Adrenal gland (tissue), 12 donors: ENCODE data around the gene CHD2. TPM values are rescaled to one million over a fixed set of nuclear protein-coding genes. Genes with fewer than 3 reads are reported as not detected.

ENCODE experiments used
- DNase-seq, 7 donors: peaks; one replicate each; pipeline ENCODE4 v3.0.0-alpha.2; 2019 to 2020
- H3K27ac ChIP-seq, 5 donors: fragments of 200-600 bp; sonication (generic) in 4 of 5; 1 replicate in 3 of 5; 2 replicates in 2 of 5; pipeline versions ENCODE4 v1.5.1 to v1.8.0; 2016 to 2020; ENCODE audit warnings: mild to moderate bottlenecking in 1 of 5
- H3K27me3 ChIP-seq: fragments of 200-600 bp; 2 replicates; pipeline ENCODE4 v1.8.0; 2021
- H3K36me3 ChIP-seq, 2 donors: fragments of 200-600 bp; replicated peaks in 1 of 2; 1 replicate in 1 of 2; 2 replicates in 1 of 2; pipeline versions ENCODE4 v1.5.1 to v1.8.0; 2018 to 2022
- H3K4me1 ChIP-seq, 2 donors: fragments of 200-600 bp; replicated peaks in 1 of 2; 1 replicate in 1 of 2; 2 replicates in 1 of 2; pipeline versions ENCODE4 v1.5.1 to v1.8.0; 2018 to 2021
- H3K4me3 ChIP-seq, 4 donors: fragments of 200-600 bp; sonication (generic) in 3 of 4; one replicate each; pipeline ENCODE4 v1.5.1; 2016 to 2018
- H3K9me3 ChIP-seq, 3 donors: fragments of 200-600 bp; sonication (generic) in 1 of 3; replicated peaks in 1 of 3; 1 replicate in 2 of 3; 2 replicates in 1 of 3; pipeline versions ENCODE4 v1.5.1 to v1.8.0; 2016 to 2021
- CTCF ChIP-seq, 6 experiments: fragments of 450-650 bp in 4 of 6; fragments of 200-600 bp in 2 of 6; sonication (generic) in 1 of 6; IDR thresholded peaks; 1 replicate in 5 of 6; 2 replicates in 1 of 6; pipeline versions ENCODE4 v1.5.1 to v1.8.0; 2016 to 2021; ENCODE audit warnings: antibody characterized with exemption in 6 of 6, mild to moderate bottlenecking in 2 of 6, moderate library complexity in 1 of 6
- POLR2A ChIP-seq, 2 donors: fragments of 450-650 bp; IDR thresholded peaks; one replicate each; pipeline ENCODE4 v1.6.1; 2017; ENCODE audit warnings: antibody characterized with exemption in 2 of 2, mild to moderate bottlenecking in 2 of 2, moderate library complexity in 1 of 2
- WGBS, 4 donors: extraction: QIAGEN DNeasy Blood & Tissue Kit in 2 of 4; methylation state at CpG; one replicate each; pipeline versions ENCODE4 v1.1.5 to v1.1.7; 2013 to 2017; 5-methylcytosine and 5-hydroxymethylcytosine counted together
- intact Hi-C, 2 donors: fragments of 100-400 bp; cut with DNase I; formaldehyde crosslinking; loops; one replicate each; pipeline versions ENCODE4 v1.14.1 to v1.15.0; 2022 to 2023
- polyA plus RNA-seq, 3 donors: library from polyadenylated mRNA; stranded (reverse); fragments of 200-250 nt in 2 of 3; fragments of 350-450 nt in 1 of 3; fragmentation: Illumina TruSeq in 1 of 3; extraction: RNeasy Lipid Tissue Mini Kit (QIAGEN cat#74804) in 1 of 3; gene quantifications; one replicate each; pipeline ENCODE4 v1.2.3, GENCODE V29; 2013 to 2014
- total RNA-seq, 9 donors: library from RNA; depleted of rRNA in 4 of 9; stranded (reverse); fragments of >200 nt in 4 of 9; fragments of 120-200 nt in 1 of 9; fragmentation: NEBNext Ultra II Directional in 1 of 9; extraction: Animal tissue kit (Norgen Biotek cat#: 25700) in 1 of 9; gene quantifications; one replicate each; pipeline versions ENCODE4 v1.1.0 to v1.2.4, GENCODE V29; 2013 to 2023
- donor health status: healthy with polysubstance abuse.
- donor health status: Bipolar disorder and iron deficiency.
- donor health status: DM: yes; HTN: yes; CAD: no.
- donor health status: DM: no; HTN: no; CAD: no.
- donor health status: DM: no; HTN: no; CAD: no.
- donor health status: DM: yes; HTN: yes; CAD: no.

The CHD2 gene
- total and polyA plus RNA-seq, 12 donors, result 40.1 to 115 (median 70.9) TPM

GRCh38 chr15:93043621-93044300 is 143.6 kb downstream of the CHD2 start:
- no peak for DNase-seq
- no peak overlapping the region for H3K4me3 ChIP-seq
- no peak overlapping the region for H3K27ac ChIP-seq
- H3K27me3 ChIP-seq, result no peaks in the 10 kb centered on the region
- intact Hi-C loops, result no loop called here
- 42 to 55% (median 50%) methylated on average over 9 to 12 of the region's 12 CpGs for WGBS, 4 donors
- no peaks in the 10 kb centered on the region for H3K4me1 ChIP-seq
- TF ChIP-seq CTCF (IDR thresholded peaks at IDR 0.05), result no peak
- no peak for TF ChIP-seq POLR2A (IDR thresholded peaks at IDR 0.05)
- H3K36me3 ChIP-seq, result no peaks in the 10 kb centered on the region
- no peaks in the 10 kb centered on the region for H3K9me3 ChIP-seq

DNA sequence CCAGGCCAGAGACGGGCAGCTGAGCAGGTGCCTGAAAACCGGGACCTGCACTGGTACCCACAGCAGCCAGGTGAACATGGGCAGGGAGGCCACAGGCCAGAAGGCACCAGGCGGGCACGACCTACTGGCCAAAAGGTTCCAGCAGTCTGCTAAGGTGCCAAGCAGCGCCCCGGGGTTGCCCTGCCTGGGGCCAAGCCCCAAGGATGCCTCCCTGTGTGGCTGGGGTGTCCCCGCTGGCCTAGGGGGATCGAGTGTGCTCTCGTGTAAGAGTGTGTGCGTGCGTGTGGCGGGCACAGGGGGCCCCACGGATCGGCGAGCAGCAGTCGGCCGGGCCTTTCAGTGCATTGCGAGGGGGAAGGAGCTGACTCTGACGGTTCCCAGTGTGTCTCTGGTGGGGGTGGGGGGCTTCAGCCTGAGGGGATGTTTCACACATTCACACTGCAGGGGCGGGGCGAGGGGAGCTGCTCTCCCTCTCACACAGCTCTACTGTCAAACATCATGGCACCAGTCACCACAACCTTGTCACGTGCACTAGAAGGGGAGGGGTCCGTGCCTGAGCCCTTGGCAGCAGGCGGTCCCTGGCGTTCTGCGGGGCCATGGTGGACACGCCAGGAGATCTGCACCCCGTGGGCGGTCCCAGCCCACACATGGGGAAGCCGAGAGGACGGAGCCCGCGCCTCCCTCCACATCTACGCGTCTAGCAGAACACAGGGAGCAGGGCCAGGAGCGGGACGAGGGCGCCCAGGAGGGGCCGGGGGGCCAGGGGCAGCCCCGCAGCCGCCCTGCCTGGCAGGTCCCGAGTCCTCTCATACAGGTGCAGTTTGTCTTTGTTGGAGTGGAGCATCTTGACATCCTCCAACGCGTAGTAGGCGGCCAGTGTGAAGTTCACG is 144.4 kb downstream of the CHD2 start:
- H3K27ac ChIP-seq, result no peak overlapping the region
- no peaks in the 10 kb centered on the region for H3K9me3 ChIP-seq
- no peak for TF ChIP-seq POLR2A (IDR thresholded peaks at IDR 0.05)
- no peak for TF ChIP-seq CTCF (IDR thresholded peaks at IDR 0.05)
- no peak for DNase-seq
- no peaks in the 10 kb centered on the region for H3K27me3 ChIP-seq
- no peaks in the 10 kb centered on the region for H3K36me3 ChIP-seq
- H3K4me1 ChIP-seq, result no peaks in the 10 kb centered on the region
- intact Hi-C loops, result no loop called here
- no peak overlapping the region for H3K4me3 ChIP-seq
- WGBS, 4 donors, result 84 to 93% (median 86%) methylated on average over 22 to 46 of the region's 46 CpGs

- Histone ChIP-seq H3K9me3 (no peaks in the 10 kb centered on the region), H3K4me3 (no peak overlapping the region), H3K27ac (no peak overlapping the region), H3K36me3 (no peaks in the 10 kb centered on the region), H3K27me3 (no peaks in the 10 kb centered on the region), H3K4me1 (no peaks in the 10 kb centered on the region)
- no peak for TF ChIP-seq POLR2A (IDR thresholded peaks at IDR 0.05)
- TF ChIP-seq CTCF (IDR thresholded peaks at IDR 0.05), result no peak
- intact Hi-C loops, result no loop called here
- WGBS, 4 donors, result 90 to 96% (median 95%) methylated on average over 12 to 27 of the region's 27 CpGs
- no peak for DNase-seq
Measured at GRCh38 chr15:93045191-93045785, 145.2 kb downstream of the CHD2 start.

- intact Hi-C loops, result no loop called here
- H3K36me3 ChIP-seq, result no peaks in the 10 kb centered on the region
- H3K9me3 ChIP-seq, result no peaks in the 10 kb centered on the region
- TF ChIP-seq POLR2A (IDR thresholded peaks at IDR 0.05) (no peak), CTCF (IDR thresholded peaks at IDR 0.05) (no peak)
- H3K4me3 ChIP-seq, result no peak overlapping the region
- no peaks in the 10 kb centered on the region for H3K4me1 ChIP-seq
- no peak overlapping the region for H3K27ac ChIP-seq
- no peaks in the 10 kb centered on the region for H3K27me3 ChIP-seq
- DNase-seq, result no peak
- 68 to 90% (median 83%) methylated on average over 4 of the region's 4 CpGs for WGBS, 4 donors
Measured at GRCh38 chr15:93046120-93046519, 146.0 kb downstream of the CHD2 start.
